ENCODE results near the gene STK11.
A peak's percentile ranks its signal among the peaks of the same experiment; 100 is the strongest.

The STK11 gene, protein sequence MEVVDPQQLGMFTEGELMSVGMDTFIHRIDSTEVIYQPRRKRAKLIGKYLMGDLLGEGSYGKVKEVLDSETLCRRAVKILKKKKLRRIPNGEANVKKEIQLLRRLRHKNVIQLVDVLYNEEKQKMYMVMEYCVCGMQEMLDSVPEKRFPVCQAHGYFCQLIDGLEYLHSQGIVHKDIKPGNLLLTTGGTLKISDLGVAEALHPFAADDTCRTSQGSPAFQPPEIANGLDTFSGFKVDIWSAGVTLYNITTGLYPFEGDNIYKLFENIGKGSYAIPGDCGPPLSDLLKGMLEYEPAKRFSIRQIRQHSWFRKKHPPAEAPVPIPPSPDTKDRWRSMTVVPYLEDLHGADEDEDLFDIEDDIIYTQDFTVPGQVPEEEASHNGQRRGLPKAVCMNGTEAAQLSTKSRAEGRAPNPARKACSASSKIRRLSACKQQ

DNA sequence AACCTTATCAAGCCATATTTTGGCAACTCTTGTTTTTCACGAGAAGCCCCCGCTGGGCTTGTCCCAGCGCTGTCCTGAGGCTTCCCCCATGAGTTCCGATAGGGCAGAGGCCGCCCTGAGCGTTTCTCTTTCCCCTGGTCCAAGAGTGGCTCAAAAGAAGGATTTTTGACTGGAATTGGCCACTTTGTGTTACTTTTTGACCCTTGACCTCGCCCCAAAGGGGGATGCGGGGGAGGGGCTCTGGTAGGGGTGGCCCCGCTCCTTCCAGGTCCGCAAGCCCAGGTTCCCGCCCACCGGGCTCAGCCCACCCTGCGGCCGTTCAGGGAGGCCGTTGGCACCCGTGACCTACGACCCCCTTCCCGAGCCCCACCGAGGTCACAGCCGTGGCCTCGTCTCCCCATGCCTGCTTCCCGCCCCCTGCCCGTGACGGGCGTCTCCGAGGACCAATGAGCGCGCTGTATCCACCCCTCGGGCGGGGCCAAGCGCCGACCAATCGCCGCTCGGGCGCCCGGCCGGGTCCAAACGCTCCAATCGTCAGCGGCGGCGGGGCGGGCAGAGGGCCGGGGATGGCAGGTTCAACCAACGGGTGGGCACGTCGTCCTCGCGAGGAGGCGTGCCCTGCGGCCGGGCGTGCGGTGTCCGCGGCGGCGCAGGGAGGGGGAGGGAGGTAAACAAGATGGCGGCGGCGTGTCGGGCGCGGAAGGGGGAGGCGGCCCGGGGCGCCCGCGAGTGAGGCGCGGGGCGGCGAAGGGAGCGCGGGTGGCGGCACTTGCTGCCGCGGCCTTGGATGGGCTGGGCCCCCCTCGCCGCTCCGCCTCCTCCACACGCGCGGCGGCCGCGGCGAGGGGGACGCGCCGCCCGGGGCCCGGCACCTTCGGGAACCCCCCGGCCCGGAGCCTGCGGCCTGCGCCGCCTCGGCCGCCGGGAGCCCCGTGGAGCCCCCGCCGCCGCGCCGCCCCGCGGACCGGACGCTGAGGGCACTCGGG, at the start of gene STK11:
Gene STK11 (plus strand): TSS at position 665 of the 986 bp plus-strand sequence. CDS start 1,136 bp downstream, outside the sequence.
- peak; percentile 68 for DNase-seq (ENCODE audit: low read depth)

DNA sequence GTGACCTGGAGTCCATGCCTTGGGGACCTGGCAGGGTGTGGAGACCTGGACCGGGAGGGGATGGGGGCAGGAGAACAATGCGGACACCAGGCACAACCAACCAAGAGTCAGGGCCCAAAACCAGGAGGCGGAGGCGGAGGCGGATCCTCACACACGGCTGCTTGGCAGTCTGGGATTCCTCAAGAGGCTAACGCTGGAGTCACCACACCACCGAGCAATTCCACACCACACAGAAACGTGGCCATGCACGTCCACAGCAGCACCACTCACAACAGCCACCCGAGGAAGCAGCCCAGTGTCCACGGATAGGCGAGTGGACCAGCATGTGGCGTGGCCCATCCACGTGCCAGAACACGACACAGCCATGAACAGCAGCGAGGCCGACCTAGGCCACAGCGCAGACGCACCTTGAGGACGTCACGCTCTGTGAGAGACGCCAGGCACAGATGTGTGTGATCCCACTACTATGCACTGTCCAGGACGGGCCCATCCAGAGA, 49.2 kb upstream of the STK11 start:
- no peak for DNase-seq (ENCODE audit: low read depth)

DNA sequence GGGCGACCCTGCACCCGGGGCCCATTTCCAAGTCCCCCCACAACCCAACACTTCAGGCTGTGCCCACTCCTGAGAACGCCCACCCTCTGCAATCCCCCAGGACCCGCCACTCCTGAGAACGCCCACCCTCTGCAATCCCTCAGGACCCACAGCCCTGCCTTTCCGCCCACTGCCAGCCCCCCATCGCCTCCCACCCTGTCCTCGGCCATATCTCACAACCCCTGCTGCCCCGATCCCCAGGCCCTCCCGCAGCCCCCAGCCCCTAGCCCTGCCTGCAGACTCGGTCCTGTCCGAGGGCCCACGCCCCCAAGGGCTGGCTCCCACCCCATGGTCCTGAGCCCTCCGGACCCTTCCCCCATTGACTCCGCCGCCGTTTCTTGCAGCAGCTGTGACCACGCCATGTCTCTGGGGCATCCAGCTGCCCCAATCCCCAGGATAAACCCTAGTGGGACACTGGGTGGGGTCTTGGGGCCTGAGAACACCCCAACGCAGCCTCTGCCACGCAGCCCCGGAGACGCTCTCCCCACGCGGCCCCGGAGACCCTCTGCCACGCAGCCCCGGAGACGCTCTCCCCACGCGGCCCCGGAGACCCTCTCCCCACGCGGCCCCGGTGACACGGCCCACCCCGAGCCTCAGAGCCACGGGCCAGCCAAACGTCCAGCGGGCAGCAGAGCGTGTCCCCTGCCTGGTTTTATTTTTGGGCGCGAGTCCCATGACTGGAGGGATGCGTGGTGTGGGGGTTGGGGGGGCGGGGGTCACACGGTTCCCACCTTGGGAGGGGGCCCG, 48.6 kb upstream of the STK11 start:
- DNase-seq (ENCODE audit: low read depth), result no peak

DNA sequence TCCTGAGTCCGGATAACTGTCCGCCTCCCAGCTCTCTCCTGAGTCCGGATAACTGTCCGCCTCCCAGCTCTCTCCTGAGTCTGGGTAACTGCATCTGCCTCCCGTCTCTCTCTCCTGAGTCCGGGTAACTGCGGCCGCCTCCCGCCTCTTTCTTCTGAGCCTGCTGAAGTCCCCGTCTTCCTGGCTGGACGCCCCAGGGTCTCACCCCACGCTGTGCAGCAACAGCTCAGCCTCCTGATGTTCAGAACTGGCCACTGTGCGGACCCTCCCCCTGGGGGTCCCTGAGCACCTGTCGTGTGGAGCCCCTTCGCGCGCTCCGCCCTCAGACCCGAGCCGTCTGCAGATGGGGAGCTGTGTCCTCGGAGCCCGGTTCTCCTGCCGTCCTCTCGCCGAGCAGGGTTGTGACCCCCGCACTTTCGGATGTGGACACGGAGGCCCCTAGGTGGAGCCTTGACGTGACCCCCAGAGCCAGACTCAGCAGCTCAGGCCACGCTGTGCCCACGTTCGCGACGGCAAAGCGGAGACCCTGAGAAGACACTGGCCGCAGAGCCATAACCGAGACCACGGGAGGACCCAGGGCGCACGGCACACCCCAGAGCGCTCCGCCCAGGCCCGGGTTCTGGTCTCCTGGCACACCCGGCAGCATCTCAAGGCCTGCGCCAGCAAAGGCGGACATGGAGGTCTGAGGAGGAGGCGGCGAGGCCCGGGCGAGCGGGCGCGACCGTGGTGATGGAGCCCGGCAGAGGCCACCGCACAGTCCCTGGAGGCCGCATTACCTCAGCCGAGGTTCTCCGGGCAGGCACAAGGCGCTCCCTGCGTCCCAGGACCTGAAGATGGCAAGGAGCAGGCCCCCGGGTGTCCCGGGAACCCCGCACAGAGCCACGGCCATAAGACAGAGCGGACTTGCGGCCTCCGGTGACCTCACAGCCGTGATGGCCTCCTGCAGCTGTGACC, 47.4 kb upstream of the STK11 start:
- no peak for DNase-seq (ENCODE audit: low read depth)

DNA sequence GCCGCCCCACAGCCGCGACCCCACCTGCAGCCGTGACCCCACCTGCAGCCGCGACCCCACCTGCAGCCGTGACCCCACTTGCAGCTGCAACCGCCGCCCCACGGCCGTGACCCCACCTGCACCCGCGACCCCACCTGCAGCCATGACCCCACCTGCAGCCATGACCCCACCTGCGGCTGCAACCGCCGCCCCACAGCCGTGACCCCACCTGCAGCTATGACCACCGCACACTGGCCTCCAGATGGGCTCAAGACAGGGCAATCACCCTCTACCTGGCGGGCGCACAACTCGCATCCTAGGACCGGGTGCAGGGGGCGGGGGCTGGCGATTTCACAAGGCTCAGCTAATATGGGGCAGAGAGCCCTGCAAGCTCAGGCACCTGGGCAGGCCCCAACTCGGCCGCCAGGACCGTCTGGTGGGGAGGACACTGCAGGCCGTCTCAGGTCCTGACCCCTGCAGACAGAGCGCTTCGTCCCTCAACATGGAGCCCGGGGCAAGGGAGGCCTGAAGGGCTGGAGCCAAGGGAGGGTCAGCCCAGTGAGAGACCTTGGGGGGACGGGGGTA, 46.6 kb upstream of the STK11 start:
- no peak for DNase-seq (ENCODE audit: low read depth)

DNA sequence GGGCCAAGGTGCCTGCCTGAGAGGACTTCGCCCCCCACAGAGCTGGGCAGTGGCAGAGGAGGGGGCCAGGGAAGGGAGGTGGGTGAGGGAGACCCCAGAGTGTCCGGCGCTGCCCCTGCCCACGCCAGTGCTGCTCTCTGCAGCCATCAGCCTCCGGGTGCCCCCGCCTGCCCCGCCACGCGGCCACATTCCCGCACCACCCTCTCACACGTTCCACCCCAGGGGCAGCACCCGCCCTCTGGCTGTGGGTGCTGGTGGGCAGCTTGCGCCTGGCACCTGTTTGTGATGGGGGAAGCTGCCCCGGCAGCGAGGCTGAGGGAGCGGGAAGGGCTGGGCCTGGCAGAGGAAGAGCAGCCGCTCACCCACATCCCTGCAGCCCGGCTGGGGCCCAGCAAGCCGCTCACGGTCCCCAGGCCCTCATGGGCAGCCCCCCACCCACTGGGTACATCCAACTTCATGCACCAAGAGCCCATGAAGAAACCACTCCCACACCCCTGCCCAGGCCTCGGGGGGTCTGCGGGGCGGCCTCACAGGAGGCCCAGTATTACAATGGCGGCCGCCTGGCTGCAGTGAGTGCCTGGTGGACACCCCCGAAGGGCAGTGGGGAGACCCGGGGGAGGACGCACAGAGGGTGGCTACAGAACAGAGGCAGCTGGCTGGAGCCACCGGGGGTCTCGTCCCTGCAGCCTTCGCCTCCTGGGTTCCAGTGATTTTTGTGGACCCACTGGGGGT, 45.5 kb upstream of the STK11 start:
- no peak for DNase-seq (ENCODE audit: low read depth)

DNA sequence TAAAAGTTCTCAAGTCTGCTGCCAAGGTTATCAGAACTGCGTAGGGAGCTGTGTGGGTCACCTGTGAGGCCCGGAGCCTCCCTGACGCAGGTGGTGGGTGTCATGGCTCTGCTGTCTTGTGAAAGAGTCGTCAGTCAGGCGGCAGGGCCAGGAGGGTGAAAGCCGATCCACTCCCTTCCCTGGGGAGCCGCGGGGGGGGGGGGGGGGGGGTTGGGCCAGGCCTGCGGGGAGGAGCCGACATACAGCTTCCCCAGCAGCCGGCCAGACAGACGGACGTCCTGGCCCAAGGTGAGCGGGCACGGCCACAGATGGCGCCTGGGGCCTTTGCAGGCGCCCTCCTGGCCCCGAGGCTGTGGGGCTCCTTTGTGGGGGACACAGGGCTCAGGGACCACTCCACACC, 43.9 kb upstream of the STK11 start:
- DNase-seq (ENCODE audit: low read depth), result no peak

DNA sequence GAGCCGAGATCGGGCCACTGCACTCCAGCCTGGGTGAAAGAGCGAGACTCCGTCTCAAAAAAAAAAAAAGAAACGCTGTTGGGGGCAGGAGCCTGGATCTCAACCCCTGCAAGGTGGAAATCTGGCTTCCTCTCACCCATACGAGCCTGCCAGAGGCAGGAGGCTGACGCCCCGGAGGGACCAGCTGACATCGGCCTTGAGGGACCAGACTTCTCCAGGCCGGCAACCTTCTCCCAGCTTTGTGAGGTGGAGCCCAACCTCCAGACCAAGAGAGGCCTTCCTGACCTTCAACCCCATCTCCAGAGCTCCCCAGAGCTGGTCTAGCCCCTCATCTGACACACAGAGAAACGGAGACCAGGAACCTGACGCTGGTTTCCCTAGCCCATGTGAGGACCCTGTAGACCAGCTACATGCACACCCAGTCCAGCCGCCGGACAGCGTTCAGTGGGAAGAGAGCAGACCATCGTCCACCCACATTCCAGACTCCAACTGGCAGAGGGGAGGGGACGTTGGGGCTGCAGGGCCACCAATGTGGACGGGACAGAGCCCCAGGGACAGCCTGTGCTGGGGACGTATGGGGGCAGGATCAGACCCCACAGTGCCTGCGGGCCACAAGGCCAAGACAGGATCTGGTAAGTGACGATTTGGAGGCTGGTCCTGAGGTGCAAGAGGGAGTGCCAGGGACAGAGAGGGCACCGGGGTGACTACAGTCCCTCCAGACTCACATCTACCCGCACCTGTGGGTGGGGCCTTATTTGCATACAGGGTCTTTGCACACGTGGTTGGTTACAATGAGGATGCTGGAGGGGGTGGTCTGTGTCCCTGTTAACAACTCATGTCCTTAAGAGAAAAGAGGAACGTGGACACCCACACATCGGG, 42.9 kb upstream of the STK11 start:
- no peak for DNase-seq (ENCODE audit: low read depth)

DNA sequence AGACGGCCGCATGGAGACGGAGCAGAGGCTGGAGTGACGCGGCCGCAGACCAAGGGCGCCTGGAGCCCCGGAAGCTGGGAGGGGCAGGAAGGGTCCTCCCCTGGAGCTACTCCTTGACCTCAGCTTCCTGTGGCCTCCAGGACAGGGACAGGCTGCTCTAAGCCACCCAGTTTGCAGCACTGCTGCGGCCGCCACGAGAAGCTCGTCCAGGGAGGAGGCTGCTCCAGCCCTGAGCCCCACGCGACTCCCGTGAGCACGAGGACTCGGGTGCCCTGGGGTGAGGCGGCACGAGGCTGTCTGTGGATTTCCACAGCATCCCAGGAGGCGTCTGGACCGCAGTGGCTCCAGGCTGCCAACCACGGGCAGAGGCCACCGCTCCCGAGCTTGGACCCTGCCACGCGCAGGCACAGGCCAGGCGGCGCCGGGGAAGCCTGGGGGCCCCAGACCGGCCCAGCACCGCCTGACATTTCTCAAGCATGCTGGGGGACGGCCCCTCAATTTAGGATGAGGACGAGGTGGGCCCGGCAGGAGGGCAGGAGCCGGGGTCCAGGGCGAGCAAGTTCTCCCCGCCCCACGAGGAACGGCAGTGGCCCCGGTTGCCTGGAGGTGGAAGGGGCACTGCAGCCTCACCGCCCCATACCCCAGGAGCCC, 42.2 kb upstream of the STK11 start:
- no peak for DNase-seq (ENCODE audit: low read depth)

DNA sequence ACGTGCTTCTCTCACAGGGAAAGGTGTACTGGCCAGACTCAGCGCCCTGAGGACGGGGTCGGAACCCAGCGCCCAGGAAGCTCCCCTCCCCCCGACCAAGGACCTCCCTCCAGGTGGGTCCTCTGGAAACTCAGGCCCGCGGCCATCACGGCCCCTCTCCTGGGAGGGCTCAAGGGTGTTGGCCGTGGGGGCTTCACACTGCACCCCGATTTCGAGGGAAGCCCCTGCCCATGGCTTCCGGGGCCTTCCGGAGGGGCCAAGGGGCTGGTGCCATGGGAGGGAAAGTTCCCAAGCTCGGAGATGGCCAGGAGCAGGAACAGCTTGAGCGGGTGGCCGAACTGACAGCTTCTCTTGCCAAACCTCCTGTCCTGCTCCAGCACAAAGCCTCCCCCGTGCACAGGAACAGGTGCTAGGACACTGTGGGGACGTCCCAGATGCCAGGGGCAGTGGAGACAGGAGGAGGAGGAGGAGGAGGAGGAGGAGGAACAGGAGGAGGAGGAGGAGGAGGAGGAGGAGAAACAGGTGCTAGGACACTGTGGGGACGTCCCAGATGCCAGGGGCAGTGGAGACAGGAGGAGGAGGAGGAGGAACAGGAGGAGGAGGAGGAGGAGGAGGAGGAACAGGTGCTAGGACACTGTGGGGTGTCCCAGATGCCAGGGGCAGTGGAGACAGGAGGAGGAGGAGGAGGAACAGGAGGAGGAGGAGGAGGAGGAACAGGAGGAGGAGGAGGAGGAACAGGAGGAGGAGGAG, 41.5 kb upstream of the STK11 start:
- DNase-seq (ENCODE audit: low read depth), result no peak

DNA sequence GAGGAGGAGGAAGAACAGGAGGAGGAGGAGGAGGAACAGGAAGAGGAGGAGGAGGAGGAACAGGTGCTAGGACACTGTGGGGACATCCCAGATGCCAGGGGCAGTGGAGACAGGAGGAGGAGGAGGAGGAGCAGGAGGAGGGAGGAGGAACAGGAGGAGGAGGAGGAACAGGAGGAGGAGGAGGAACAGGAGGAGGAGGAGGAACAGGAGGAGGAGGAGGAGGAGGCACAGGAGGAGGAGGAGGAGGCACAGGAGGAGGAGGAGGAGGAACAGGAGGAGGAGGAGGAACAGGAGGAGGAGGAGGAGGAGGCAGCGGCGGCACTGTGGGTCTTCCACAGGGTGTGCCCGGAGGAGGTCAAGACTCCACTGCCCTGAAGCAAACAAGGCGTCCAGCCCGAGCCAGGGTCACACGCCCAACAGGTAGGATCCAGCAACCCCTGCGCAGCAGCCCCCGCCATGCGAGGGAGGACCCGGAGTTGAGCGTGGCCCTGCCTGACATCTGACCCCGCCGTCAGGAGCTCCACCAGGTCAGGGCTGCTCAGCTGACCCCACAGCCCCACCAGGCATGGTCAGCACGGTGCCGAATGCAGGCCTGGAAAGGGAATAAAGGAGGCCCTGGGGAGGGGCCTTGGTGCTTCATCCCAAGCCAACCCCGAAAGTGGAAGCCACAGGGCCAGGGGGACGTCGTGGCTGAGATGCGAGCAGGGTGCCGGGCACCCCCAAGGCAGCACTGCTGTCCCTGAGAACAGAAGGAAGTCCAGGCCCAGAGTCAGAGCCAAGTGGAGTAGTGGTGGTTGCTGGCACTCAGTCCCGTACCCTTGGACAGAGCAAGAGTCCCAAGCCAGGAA, 40.7 kb upstream of the STK11 start:
- DNase-seq (ENCODE audit: low read depth), result no peak

DNA sequence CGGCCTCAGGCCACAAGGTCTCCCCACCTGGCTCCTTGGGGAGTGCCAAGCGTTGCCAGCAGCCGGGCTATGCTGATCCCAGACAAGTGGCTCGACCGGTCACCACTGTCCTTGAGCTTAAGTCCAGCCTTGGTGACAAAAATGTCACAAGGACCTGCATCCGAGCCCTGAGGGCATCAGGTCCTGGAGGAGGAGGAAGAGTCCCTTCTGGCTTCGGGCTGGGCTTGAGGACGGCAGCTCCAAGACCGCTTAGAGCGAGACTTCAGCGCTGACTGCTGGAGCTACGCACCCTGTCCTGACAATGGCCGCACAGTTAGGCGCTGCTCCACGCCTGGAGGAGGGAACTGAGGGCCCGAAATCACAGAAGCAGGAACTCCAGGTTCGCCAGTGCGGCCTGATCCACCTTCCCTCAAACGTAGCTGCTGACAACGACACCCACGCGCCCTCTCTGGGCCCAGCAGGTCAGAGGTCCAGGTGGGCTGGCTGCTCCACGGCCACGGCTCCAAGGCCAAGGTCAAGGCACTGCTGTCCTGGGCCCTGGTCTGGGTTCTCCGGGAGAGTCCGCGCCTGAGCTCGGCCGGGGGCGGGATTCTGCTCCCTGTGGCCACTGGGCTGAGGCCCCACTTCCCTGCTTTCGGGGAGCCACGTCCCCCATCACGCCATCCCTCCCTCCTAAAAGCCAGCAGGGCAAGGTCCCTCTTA, 38.6 kb upstream of the STK11 start:
- DNase-seq (ENCODE audit: low read depth), result no peak

DNA sequence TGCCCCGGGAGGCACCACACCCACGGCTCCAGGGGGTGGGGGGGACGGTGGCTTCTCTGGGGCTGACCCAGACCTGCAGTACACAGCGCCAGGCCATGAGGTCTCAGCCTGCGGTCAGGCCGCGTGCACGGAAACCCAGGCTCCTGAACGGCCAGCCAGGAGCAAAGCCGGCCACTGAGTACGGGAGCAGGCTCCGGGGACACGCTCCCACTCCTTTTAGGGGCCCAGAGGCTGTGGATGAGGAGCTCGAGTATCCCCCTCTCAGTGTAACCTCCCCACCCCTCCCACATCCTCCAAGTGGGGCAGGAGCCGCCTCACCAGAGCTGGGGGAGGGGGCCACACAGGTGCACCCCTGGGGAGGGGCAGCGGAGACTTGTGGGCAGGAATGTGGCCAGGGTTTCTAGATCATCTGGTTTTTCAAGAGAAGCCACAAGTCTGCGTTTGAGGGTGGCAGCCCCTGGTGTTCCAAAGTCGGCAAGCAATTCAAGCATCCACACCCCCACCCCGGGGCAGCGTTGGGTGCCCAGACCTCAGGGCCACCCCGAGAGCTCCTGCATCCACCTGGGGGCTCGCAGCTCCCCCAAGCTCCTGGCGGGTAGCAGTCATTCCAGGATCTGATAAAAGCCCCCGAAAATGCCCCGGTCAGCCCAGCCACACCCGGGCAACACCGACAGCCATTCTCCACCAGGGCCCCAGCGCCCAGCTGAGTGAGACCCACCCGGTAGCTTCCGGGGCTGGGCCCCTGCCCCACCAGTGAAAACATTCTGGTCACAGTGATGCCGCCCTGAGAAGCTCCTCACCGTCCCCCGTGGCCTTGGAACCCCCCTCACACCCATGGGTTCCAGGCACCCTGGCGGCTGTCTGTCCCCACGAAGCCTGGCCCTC, 37.6 kb upstream of the STK11 start:
- no peak for DNase-seq (ENCODE audit: low read depth)

DNA sequence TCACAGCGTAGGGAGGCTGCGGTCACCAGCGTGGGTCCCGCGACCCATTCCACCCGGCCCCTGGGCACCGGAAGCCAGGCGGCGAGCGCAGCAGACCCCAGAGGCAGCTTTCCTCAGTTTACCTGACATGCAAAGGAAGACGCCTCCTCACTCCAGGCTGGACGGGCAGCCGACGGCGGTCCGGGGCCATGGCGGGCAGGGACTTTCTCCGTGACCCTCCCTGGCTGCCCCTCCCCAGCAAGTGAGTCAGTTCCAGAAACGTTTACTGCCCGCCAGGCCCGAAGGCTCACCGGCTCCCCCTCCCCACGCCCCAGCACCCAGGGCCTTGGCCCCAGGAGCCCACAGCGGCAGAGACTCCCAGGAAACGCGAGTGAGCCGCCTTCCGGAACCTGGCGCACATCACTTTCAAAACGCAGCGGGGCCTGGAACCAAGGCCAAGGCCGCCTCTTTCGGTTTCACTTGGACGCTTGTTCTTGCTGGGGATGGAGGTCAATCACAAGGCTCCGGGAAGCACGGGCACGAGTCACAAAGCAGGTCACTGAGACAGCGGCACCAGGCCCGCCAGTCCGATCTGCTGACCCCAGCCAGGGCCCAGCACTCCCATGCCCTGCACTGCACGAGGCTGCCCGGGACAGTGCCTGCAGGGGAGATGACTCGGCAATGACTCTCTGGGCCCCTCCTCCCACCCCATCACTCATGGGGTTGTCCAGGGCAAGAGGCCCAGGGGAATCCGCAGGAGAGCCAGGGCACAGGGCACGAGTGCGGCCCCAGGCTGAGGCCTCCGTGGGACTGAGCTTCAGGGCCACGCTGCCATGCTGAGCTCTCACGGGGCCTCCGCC, 36.8 kb upstream of the STK11 start:
- DNase-seq (ENCODE audit: low read depth), result no peak
